ENCODE results near the gene ADRA1B.

The ADRA1B gene

DNA sequence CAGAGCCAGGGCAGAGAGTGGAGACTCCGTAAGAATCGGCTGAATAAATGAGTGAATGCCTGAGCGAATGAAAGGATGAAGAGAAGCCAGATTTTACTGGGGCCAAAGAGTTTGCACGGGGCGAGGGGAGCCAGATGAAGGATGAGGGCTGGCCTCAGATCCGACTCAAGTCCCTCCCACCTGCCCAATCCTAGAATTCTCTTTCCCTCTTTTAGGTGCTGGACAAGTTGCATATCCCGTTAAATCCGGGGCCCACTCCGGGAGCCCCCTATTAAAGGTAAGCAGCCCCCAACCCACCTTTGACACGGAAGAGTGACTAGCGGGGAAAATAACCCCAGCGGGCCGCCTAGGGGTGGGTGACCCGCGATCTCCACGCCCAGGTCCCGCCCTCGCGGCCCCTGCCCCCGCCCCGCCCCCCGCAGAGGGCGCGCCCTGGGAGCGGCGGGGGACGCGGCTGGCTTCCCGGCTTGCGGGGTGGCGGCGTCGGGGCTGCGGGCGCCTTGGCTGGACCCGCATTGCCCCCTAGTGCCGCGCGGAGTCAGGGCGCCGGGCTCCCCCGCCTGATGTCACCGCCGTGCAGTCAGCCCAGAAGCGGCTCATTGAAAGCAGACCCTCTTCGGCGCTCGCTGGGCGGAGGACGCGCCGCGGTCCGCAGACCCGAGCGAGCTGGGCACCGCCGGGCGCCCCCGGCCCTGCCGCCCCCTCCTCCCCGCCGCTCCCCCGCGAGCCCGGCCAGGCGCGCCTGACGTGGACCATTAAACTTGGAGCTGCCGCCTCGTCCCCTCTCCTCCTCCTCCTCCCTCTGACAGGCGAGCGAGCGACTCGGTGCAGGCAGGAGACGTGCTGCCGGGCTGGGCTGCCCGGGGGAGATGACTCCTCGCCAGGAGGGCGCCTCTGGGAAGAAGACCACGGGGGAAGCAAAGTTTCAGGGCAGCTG, at the start of gene ADRA1B:
Gene ADRA1B (plus strand): TSS at position 579 of the 937 bp plus-strand sequence. CDS start 424 bp downstream, outside the sequence.
- peak in 2 of 4 experiments; percentile 11 to 19 for DNase-seq

DNA sequence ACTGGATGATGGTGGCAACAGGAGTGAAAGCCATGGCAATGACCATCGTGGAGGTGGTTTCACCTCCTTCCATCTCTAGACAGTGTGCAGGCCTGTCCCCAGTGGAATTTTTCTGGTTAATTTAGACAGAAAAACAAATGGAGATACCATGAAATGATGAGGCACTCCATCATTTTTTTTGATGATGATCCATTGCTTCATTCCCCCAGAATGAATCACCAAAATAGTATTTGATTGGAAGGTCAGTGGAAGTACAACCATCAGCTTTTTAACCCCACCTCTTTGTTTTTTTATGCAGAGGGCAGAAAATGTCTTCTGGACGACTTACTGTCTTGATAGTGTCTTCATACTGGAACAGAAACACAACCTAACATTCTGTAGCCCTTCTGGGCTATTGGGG, 42.6 kb upstream of the ADRA1B start:
- DNase-seq, result no peak

DNA sequence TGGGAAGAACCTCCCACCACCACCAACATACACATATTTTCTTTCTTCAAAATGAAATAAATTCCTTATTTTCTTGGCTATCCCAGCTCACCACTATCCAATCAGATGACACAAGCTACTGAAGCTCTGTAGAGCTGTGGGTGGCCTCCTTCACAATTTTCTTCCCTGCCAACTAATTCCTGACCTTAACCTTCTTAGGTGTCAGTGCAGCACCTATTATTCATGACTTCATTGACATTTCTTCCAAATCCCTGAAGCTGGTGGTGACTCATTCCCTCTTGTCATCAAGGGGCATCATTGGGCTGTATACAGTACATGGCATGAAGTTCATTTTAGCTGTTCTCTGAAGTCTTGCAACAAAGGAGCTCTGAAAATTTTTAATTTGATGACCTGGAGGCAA, 42.0 kb upstream of the ADRA1B start:
- DNase-seq, result no peak

DNA sequence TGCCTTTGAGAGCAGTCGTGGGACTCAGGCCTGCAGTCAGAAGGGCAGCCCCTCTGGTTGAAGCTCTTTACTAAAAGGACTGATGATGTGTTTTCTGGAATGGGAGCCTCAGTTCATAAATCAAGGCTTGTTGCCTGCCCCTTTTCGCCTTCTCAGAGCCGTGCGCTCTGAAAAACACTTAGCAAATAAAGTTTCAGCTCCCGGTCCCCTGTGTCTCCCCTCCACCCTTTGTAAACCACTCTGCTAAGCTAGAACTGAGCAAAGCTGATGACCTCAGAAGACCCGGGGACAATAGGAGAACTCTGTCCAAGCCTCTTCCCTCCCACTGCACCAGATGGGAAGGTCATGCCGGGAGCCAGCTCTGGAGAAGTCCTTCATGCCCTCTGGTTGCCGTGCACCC, 39.3 kb upstream of the ADRA1B start:
- no peak for DNase-seq

DNA sequence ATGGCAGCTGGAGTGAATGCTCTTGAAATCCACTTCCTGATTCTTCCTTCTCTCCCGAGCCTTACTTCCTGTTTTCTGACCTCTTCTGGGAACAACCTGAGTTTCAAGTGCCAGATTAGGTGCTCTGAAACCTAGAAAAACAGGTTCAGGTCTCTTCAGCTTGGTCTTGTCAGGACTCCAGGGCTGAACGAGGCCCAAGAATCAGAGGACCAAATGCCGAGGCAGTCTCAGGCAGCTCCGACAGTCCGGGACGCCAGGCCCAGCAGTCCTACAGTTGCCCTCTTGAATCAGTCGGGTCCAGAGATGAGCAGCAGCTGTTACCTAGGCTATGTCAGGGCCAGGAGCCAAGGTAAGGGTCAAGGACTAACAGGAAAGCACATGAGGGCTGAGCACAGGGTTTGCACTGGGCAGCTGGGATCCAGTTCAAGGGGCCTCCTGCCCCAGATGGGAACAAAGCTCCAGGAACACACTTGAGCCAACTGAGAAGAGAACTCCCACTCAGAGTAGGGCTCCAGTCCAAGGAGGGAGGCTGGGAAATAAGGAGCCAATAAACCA, 38.3 kb upstream of the ADRA1B start:
- no peak for DNase-seq

DNA sequence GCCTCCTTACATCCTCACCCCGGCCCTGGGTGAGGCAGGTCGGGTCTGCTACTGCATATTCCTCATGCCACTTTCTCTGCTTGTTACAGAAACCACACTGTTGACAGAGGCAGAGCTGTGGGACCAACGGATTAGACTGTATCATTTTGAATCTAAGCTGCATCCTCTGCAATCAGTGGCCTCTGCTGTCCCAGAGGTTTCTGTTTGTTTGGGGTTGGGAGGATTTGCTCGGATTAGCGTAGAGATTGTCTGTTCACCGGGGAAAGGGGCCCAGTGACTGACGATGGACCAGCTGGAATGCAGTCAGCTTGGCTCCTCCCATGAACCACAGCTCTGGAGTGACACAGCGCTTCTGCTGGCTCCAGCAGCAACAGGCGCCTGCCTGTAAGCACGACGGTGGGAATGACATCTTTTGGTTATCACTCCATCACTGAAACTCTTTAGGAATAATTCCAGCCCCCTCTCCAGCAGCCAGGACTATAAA, 37.3 kb upstream of the ADRA1B start:
- no peak for DNase-seq

DNA sequence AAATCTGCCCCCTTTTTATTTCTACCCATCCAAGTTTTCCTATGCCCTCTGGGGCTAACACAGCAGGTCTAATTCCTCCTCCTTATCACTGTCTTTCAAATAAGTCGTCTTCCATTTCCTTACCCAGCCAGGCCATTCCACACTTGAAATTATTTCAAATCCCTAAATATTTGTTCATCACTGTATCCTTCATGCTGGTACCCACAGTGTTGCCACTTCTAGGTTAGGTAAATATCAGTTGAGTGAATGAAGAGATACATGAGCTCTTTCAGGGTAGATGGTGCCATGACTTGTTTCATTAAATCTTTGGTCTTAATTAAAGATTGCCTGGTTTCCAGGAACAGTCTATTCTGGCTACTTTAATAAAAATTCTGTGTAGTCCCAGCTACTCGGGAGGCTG, 35.6 kb upstream of the ADRA1B start:
- no peak for DNase-seq

DNA sequence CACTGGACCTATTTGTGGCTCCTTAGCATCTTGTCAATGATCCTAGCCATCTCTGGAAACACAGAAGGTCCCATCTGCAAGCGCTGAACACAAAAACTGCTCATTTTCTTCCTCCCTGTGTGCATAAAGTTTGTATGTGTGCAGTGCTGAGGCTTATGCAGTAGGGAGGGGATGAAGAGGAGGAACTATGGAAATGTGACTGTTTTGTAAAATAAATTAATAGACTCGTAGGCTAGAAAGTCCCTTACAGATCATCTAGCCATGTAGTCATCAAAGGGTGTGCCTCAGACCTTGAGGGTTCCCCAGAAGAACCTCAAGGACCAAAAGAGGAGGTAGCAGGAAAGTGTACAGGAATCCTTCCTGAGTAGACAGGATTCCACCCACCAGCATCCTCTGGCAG, 34.3 kb upstream of the ADRA1B start:
- no peak for DNase-seq

DNA sequence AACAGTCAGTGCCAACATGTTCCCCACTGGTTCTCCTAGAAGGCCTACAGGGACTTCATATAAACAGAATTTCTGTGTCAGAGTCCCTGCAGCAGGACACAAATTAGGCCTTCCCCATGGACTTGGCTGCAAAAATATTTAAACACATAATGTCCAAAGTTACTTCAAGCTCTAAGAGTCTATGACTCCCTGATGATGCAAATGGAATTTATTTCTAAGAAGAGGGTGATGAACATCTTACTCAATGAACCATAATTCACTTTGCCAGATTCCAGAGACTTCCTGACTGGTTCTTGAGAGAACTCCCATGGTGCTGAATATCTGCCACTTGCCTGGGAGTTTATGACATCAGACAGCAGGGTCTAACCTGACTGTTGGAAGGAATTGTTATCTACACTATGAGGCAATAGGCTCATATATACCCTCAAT, 32.7 kb upstream of the ADRA1B start:
- DNase-seq, result no peak

DNA sequence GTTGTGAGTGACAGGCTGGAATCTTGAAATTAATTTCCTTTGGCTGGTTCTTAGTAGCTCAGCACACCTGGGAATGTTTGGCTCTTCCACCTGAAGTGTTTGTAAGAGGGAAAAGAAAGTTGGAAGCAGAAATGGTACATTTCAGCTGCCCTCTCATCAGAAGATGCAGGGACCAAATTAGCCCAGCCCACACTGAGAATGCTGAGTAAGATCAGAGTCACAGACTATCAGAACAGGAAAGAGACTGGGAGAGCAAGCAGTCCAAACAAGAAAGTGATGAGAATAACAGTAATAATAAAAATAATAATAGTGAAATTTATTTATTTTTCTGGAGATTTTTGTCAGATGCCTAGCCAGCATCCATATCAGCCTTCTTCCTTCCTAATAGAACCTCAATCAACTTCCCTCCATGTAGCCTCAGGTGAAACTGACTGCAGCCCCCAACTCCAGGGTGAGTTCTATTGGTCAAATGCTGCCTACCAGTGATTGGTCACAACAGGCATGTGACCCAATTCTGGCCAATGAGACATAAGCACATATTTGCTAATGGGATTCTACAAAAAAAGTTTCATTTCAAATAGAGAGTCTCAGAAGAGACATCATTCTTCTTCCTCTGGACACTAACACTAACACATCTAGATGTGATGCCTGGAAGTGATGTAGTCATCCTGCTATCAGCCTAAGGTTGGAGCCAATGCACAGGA, 31.2 kb upstream of the ADRA1B start:
- DNase-seq, result no peak

DNA sequence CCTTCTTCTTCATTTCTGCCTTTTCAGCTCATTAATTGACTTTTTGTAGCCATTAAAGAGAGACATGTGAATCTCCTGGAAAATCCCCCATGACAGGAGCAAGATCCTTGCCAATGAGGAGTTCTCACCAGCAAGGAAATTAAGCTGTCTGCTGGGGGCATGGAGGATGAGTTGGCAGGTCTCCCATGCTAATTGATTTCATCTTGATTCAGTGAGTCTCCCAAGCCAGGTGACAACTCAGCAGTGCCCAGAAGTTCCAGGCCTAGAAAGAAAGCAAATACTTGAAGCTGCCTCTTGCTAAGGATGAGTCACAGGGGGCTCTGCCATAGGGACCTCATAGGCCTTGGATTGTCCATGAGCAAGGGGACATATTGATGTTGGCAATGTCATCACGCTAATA, 30.0 kb upstream of the ADRA1B start:
- no peak for DNase-seq

DNA sequence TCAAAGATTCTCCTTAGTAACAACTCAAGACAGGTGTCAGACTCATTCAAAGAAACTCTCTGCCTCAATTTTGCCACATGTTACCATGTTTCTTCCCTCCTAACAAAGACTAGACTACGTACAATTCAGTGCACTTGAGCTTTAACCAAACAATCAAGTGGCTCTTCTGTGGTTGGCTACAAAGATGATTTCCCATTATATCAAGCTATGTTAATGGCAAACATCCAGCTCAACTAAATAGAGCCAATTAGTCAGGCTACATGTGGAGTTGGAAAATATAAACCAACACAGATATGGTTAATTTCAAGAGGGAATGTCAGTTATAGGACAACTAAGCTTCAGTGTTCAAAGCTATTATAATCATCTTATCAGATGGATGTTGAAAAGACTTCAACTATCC, 29.2 kb upstream of the ADRA1B start:
- DNase-seq, result no peak

DNA sequence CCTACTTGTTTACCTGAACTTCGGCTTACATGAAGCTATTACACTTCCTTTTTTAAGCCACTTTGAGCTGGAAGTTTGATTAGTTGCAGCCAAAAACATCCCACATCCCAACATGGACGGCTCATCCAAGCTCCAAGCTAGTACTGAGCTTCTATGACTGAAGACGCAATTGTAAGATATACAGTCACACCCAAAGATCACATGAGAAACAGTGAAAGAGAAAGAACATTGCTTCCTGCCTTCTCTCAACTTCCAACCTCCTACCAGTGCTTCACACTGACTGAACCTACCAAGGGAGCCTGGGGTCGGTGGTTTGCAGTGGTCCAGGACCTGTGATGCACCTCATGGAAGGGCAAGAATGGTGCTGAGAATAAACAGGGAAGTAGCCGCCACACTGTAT, 27.4 kb upstream of the ADRA1B start:
- no peak for DNase-seq

DNA sequence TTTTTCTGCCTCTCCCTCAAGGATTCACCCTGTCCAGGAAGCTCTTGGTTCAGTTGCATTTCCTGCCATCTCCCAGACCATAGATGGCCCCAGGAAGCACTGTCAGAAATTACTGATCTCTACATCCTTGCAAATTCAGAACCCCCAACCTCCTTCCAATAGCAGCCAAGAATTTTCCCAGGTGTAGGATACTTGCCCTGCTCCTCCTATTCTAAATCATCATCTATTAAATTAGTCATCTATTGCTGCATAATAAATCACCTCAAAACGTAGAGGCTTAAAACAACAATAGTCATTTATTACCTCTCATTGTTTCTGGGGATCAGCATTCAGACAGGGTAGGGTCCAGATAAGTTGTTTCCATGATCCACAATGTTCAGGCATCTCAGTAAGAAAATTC, 26.1 kb upstream of the ADRA1B start:
- no peak for DNase-seq

DNA sequence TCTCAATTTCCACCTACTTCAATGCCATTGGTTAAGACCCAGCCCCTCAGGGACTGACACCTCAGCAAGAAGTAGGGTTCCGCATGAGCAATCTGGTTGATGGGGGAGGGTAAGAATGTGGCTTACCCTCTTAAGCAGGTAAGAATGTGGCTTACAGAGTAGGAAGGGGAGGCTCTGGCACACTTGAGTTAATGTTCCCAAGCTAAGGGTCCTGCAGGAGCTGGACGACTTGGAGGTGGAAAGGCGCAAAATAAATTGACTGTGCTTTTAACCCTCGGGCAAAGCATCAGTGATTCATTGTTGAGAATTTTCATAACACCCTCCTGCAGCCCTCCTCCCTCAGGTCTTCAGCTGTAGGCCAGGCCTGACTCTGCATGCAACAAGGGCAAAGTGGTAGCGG, 24.9 kb upstream of the ADRA1B start:
- no peak for DNase-seq

DNA sequence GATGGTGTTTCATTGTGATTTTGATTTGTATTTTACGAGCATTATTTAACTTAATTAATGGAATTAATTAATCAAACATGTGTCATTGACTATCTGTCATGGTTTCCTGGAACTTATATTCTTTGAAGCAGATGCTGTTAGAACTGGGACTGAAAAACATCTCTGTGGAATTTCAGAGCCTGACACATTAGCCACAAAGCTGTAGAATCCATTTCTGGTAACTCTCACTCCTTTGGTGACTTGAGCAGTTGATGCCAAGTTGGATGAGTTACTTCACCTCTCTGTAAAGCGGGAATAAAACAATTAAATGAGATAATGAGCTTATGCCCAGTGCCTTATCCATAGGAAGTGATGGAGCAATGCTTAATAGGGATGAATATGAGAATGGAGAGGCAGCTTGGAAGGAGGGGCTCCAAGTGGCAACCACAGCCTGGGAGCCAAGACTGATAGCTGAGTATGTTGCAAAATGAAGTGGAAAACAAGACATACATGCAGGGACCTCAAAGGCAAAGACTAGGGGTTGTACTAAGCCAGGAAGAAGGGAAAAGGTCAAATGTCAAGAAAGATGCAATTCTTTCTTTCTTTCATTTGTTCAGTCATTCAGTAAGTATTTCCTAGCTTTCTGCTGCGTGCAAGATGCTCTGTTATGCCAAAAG, 23.1 kb upstream of the ADRA1B start:
- no peak for DNase-seq

DNA sequence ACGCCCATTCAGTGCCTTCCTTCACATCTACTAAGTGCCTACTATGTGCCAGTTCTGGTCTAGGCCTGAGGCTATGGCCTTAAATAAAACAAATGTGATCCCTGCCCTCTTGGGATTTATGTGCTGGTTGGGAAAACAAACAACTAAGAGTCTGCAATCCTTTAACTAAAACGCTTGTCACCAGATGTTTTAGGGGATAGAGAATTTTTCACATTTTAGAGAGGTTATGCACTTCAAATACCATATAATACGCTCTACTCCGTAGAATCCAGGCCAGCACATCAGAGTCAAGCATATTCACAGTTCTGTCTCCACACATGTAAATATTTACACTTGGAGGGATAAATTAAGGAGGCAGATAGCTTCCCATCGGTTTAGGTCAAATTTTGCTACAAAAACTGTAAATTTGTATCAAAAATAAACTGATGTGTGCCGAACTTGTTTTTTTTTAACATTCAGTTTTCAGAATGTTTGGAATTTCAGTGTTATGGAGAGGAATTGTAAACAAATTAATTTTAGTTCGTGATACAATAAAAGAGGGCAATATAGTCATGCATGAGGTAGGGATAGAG, 22.0 kb upstream of the ADRA1B start:
- DNase-seq, result no peak

DNA sequence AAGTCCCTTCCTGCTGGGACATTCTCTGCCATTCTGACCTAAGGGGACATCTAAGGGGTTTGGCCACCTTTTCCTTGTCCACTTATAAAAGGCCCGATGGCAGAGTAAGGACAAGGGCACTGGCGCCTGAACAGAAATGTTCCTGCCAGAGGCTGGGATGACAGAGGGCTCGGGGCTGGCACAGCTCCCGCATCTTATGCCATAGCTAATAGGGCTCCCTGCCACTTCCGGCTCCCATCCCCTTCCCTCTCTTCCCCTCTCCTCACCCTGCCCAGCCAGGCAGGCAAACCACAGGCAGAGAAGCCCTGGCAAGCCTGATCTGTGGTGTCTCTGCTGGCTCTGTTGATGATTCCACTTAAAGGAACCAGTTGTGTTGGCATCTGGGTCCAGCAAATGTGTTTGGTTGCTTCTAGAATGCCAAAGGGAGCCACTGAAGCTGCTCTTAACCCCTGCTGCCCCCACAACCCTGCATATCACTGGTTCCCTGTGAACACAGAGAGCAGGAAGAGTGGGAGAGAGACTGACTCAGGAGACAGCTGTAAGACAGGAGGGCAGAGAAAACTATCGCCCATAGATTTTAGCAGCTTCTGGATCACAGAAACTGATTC, 18.4 kb upstream of the ADRA1B start:
- DNase-seq, result no peak

DNA sequence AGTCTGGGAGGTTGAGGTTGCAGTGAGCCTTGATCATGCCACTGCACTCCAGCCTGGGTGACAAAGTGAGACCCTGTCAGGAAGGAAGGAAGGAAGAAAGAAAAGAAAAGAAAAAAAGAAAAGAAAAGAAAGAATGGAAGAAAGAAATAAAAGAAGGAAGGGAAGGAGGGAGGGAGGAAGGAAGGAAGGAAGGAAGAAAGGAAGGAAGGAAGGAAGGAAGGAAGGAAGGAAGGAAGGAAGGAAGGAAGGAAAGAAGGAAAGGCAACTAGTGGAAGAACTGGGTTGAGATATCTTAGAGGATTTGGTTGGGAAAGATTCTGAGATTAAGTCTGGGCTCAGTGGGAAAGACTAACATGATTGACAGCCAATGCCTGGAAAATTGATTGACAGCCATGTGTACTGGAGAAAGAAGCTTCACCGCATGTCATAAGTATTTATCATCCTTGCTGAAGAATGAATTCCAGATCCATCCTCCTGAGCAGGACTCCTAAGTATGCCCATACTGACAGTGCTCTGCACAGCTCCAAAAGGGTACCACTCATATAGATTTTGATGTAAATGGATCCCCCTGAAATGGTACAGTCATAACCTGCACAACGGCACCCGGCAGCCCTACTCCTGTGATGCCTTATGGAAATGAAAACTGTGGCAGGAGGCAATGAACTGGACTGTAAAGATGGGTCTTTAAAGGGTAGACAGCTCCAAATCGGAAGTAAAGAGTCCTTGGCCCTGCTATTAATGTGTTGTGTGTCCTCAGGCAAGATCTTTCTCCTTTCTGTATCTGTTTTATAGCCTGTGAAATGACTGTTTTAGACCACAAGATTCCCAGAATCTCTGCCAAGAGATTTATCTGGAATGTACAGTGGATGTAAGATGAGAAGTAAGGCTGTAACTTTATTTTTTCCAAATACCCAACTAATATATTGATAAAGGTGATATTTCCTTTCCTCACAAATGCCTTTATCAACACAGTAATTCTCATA, 16.9 kb upstream of the ADRA1B start:
- DNase-seq, result no peak

DNA sequence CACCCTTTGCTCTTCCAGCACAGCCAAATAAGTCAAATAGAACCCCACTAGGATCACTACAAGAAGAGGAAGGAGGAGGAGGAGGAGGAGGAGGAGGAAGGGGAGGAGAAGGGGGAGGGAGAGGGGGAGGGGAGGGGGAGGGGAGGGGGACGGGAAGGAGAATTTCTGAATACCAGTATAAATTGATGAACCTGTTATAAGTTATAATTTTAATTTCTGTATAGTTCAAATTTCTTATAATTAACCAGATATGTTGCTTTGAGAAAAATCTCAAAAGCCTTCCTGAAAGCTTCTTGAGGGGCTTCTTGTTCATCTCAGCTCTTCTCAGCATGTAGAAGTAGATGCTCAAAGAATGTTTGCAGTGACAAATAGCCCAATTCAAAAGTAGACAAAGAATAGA, 15.0 kb upstream of the ADRA1B start:
- no peak for DNase-seq

DNA sequence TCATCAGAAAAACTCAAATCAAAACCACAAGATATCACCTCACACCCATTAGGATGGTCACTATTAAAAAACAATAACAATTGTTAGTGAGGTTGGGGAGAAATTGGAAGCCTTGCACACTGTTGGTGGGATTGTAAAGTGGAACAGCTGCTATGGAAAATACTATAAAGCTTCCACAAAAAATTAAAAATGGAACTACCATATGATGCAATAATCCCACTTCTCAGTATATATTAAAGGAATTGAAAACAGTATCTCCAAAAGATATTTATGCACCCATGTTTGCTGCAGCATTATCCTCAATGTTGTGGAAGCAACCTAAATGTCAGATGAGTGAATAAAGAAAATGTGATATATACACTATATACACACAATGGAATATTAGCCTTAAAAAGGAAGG, 14.5 kb upstream of the ADRA1B start:
- no peak for DNase-seq

Measured in activated naive CD4-positive, alpha-beta T cell (primary cell).